ENCODE results near the gene PARD3B.

The PARD3B gene

GRCh38 chr2:205654878-205655605 is 1109.8 kb downstream of the PARD3B start:
- no peak for DNase-seq (ENCODE audit: low read depth in 2 of 2)

GRCh38 chr2:205655779-205656456 is 1110.6 kb downstream of the PARD3B start:
- DNase-seq (ENCODE audit: low read depth in 2 of 2): no peak

GRCh38 chr2:205656461-205656860 is 1111.2 kb downstream of the PARD3B start:
- no peak for DNase-seq (ENCODE audit: low read depth in 2 of 2)

- no peak for DNase-seq (ENCODE audit: low read depth in 2 of 2)
These were observed 1111.7 kb downstream of the PARD3B start for GRCh38 chr2:205656941-205657340.

- no peak for DNase-seq (ENCODE audit: low read depth in 2 of 2)
These were observed 1112.3 kb downstream of the PARD3B start for GRCh38 chr2:205657579-205657978.

- no peak for DNase-seq (ENCODE audit: low read depth in 2 of 2)
These were observed 1112.8 kb downstream of the PARD3B start for GRCh38 chr2:205658068-205658467.

- DNase-seq (ENCODE audit: low read depth in 2 of 2): no peak
These were observed 1113.3 kb downstream of the PARD3B start for GRCh38 chr2:205658572-205658971.

- no peak for DNase-seq (ENCODE audit: low read depth in 2 of 2)
These were observed 1114.6 kb downstream of the PARD3B start for GRCh38 chr2:205659922-205660321.

GRCh38 chr2:205660521-205661124 is 1115.3 kb downstream of the PARD3B start:
- DNase-seq (ENCODE audit: low read depth in 2 of 2): no peak

GRCh38 chr2:205661281-205661680 is 1116.0 kb downstream of the PARD3B start:
- no peak for DNase-seq (ENCODE audit: low read depth in 2 of 2)

- no peak for DNase-seq (ENCODE audit: low read depth in 2 of 2)
These were observed 1117.1 kb downstream of the PARD3B start for GRCh38 chr2:205662206-205662965.

GRCh38 chr2:205665791-205666190 is 1120.5 kb downstream of the PARD3B start:
- no peak for DNase-seq (ENCODE audit: low read depth in 2 of 2)

Measured in stimulated activated CD4-positive, alpha-beta T cell treated with anti-CD3 and anti-CD28 coated beads, Interleukin-15, amount 100 ng/mL, for 48 hours (primary cell).